ENCODE results near the gene ARGLU1. TPM values are rescaled to one million over a fixed set of nuclear protein-coding genes. Genes with fewer than 3 reads are reported as not detected.

Gene ARGLU1
- 100 to 1,000 TPM in 4 of 5 donors, 10 to 100 TPM in 1; 78.2 to 321 (median 129) TPM for total RNA-seq
- 10 to 100 TPM; 16.6 to 88.6 (median 17.9) TPM for polyA plus RNA-seq
- long read RNA-seq, donor 1, full-length matches to known transcripts: 3 of 65 reads
- long read RNA-seq, donor 1, partial matches to known transcripts: 62 of 65 reads
- long read RNA-seq, donor 1, other reads (novel, unspliced or antisense): 0 of 65 reads
- long read RNA-seq, donor 2, full-length matches to known transcripts: 35 of 146 reads
- long read RNA-seq, donor 2, partial matches to known transcripts: 111 of 146 reads
- long read RNA-seq, donor 2, other reads (novel, unspliced or antisense): 0 of 146 reads
- long read RNA-seq, donor 3, full-length matches to known transcripts: 13 of 103 reads
- long read RNA-seq, donor 3, partial matches to known transcripts: 90 of 103 reads
- long read RNA-seq, donor 3, other reads (novel, unspliced or antisense): 0 of 103 reads
- long read RNA-seq, donor 4, full-length matches to known transcripts: 3 of 10 reads
- long read RNA-seq, donor 4, partial matches to known transcripts: 7 of 10 reads
- long read RNA-seq, donor 4, other reads (novel, unspliced or antisense): 0 of 10 reads
- long read RNA-seq, donor 5, full-length matches to known transcripts: 26 of 209 reads
- long read RNA-seq, donor 5, partial matches to known transcripts: 183 of 209 reads
- long read RNA-seq, donor 5, other reads (novel, unspliced or antisense): 0 of 209 reads
- long read RNA-seq, donor 6, full-length matches to known transcripts: 67 of 342 reads
- long read RNA-seq, donor 6, partial matches to known transcripts: 275 of 342 reads
- long read RNA-seq, donor 6, other reads (novel, unspliced or antisense): 0 of 342 reads
- long read RNA-seq, donor 7, full-length matches to known transcripts: 21 of 225 reads
- long read RNA-seq, donor 7, partial matches to known transcripts: 204 of 225 reads
- long read RNA-seq, donor 7, other reads (novel, unspliced or antisense): 0 of 225 reads
- long read RNA-seq, donor 8, full-length matches to known transcripts: 35 of 226 reads
- long read RNA-seq, donor 8, partial matches to known transcripts: 191 of 226 reads
- long read RNA-seq, donor 8, other reads (novel, unspliced or antisense): 0 of 226 reads
- long read RNA-seq, donor 9, full-length matches to known transcripts: 11 of 52 reads
- long read RNA-seq, donor 9, partial matches to known transcripts: 41 of 52 reads
- long read RNA-seq, donor 9, other reads (novel, unspliced or antisense): 0 of 52 reads
- long read RNA-seq, donor 10, full-length matches to known transcripts: 9 of 81 reads
- long read RNA-seq, donor 10, partial matches to known transcripts: 72 of 81 reads
- long read RNA-seq, donor 10, other reads (novel, unspliced or antisense): 0 of 81 reads

- Histone ChIP-seq H3K27ac (peak within 1 kb of the TSS; percentile 96 to 99 (median 98)), H3K4me1 (peaks cover 22 to 63% (median 49%) of the 10 kb centered on the region in 4 donors), H3K9me3 (no peaks in the 10 kb centered on the region), H3K27me3 (no peaks in the 10 kb centered on the region), H3K36me3 (no peaks in the 10 kb centered on the region), H3K4me3 (peak within 1 kb of the TSS; percentile 78 to 92 (median 88))
- WGBS, 5 donors: 0 to 3% (median 1%) methylated on average over 61 to 108 of the region's 108 CpGs
- intact Hi-C loops (cut with DNase I; ENCODE audit: low total_unique reads): no loop called here
- TF ChIP-seq POLR2AphosphoS5 (IDR thresholded peaks at IDR 0.05): peak; percentile 95 to 99 (median 99)
- TF ChIP-seq EP300 (IDR thresholded peaks at IDR 0.05): no peak
- TF ChIP-seq POLR2A (IDR thresholded peaks at IDR 0.05): peak in 2 of 4 donors; percentile 87 to 94
- TF ChIP-seq CTCF (IDR thresholded peaks at IDR 0.05): no peak
- peak; percentile 94 to 98 for DNase-seq
Measured at GRCh38 chr13:106567474-106568298, at the start of gene ARGLU1. Gene ARGLU1, minus strand, starts transcription at chr13:106568137. Its CDS starts 218 bp downstream, at chr13:106567919.

DNA sequence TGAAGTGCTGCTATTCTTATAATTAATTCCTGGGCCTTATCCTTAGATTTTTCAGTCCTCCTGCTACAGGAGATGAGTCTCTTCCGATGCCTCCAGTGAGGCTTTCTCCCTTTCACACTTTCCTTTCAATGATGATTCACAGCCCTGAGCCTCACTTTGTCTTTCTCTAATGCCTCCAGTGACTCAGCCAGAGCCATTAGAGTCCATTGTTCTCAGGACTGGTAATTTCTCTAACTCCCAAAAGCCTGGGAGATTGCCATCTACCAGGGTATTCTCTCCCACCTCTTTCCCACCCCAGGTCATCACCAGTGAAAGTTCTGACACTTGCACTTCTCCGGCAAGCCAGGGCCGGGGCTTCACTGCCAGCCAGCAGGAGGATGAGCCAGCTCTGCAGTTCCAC lies 49.6 kb upstream of the ARGLU1 start:
- no peak for DNase-seq
- no peak overlapping the region for H3K27ac ChIP-seq
- intact Hi-C loops (cut with DNase I; ENCODE audit: low total_unique reads): no loop called here
- WGBS, 5 donors: 89 to 95% (median 90%) methylated on average over 3 of the region's 3 CpGs
- no peak overlapping the region for H3K4me3 ChIP-seq
- H3K27me3 ChIP-seq: no peaks in the 10 kb centered on the region
- H3K4me1 ChIP-seq: peaks cover 0 to 14% (median 11%) of the 10 kb centered on the region in 4 donors
- no peak for TF ChIP-seq POLR2AphosphoS5 (IDR thresholded peaks at IDR 0.05)
- TF ChIP-seq EP300 (IDR thresholded peaks at IDR 0.05): no peak
- no peak for TF ChIP-seq POLR2A (IDR thresholded peaks at IDR 0.05)
- TF ChIP-seq CTCF (IDR thresholded peaks at IDR 0.05): no peak
- H3K36me3 ChIP-seq: no peaks in the 10 kb centered on the region
- H3K9me3 ChIP-seq: no peaks in the 10 kb centered on the region

- Histone ChIP-seq H3K36me3 (no peaks in the 10 kb centered on the region), H3K4me1 (peaks cover 0 to 14% (median 12%) of the 10 kb centered on the region in 4 donors), H3K4me3 (no peak overlapping the region), H3K27me3 (no peaks in the 10 kb centered on the region), H3K9me3 (no peaks in the 10 kb centered on the region), H3K27ac (no peak overlapping the region)
- DNase-seq: no peak
- intact Hi-C loops (cut with DNase I; ENCODE audit: low total_unique reads): no loop called here
- WGBS, 5 donors: 86 to 92% (median 90%) methylated on average over 2 to 3 of the region's 3 CpGs
- TF ChIP-seq POLR2A (IDR thresholded peaks at IDR 0.05) (no peak), POLR2AphosphoS5 (IDR thresholded peaks at IDR 0.05) (no peak), CTCF (IDR thresholded peaks at IDR 0.05) (no peak), EP300 (IDR thresholded peaks at IDR 0.05) (no peak)
Measured at GRCh38 chr13:106616729-106617128, 48.8 kb upstream of the ARGLU1 start.

All from stomach (tissue), 19 donors.